Measurements from ENCODE around the gene ANKS3. TPM values are rescaled to one million over a fixed set of nuclear protein-coding genes. Genes with fewer than 3 reads are reported as not detected.
A peak's percentile ranks its signal among the peaks of the same experiment; 100 is the strongest.

Gene ANKS3
- total and polyA plus RNA-seq, 4 donors, result 12.6 to 26.3 (median 24.4) TPM

- ATAC-seq (ENCODE audit: insufficient read depth, low FRiP score), result no peak
- no peak for DNase-seq
- H3K27me3 ChIP-seq (ENCODE audit: control insufficient read depth in 3 of 3, insufficient read depth in 3 of 3, low read length in 2 of 3), result no peaks in the 10 kb centered on the region
- H3K9me3 ChIP-seq (ENCODE audit: control insufficient read depth in 4 of 4, insufficient read depth in 3 of 4, low read length in 3 of 4), result no peaks in the 10 kb centered on the region
- no peak overlapping the region for H3K27ac ChIP-seq (ENCODE audit: low read depth in 1 of 2, low read length in 1 of 2)
- no peak for TF ChIP-seq CTCF (IDR thresholded peaks at IDR 0.05; ENCODE audit: control extremely low read depth, extremely low read depth)
- H3K4me3 ChIP-seq, result no peak overlapping the region
- H3K9ac ChIP-seq (ENCODE audit: insufficient read depth in 1 of 2, low read length in 2 of 2), result no peak overlapping the region
- 87 to 89% methylated on average over 6 of the region's 6 CpGs for WGBS, 2 donors
- H3K36me3 ChIP-seq (ENCODE audit: control insufficient read depth in 4 of 4, insufficient read depth in 4 of 4, low read length in 4 of 4), result peaks cover 0 to 37% (median 9%) of the 10 kb centered on the region in 4 donors
- H3K4me1 ChIP-seq (ENCODE audit: control insufficient read depth in 5 of 5, insufficient read depth in 5 of 5, low read length in 5 of 5), result peaks cover 0 to 10% (median 7%) of the 10 kb centered on the region in 5 donors
These were observed 55.5 kb downstream of the ANKS3 start for GRCh38 chr16:4678596-4678995.

GRCh38 chr16:4677994-4678393, 56.1 kb downstream of the ANKS3 start:
- no peak for ATAC-seq (ENCODE audit: insufficient read depth, low FRiP score)
- DNase-seq, result no peak
- no peaks in the 10 kb centered on the region for H3K9me3 ChIP-seq (ENCODE audit: control insufficient read depth in 4 of 4, insufficient read depth in 3 of 4, low read length in 3 of 4)
- WGBS, 2 donors, result 93 to 94% methylated on average over 9 of the region's 9 CpGs
- H3K36me3 ChIP-seq (ENCODE audit: control insufficient read depth in 4 of 4, insufficient read depth in 4 of 4, low read length in 4 of 4), result peaks cover 0 to 38% (median 7%) of the 10 kb centered on the region in 4 donors
- no peak overlapping the region for H3K9ac ChIP-seq (ENCODE audit: insufficient read depth in 1 of 2, low read length in 2 of 2)
- H3K4me1 ChIP-seq (ENCODE audit: control insufficient read depth in 5 of 5, insufficient read depth in 5 of 5, low read length in 5 of 5), result peaks cover 0 to 10% (median 7%) of the 10 kb centered on the region in 5 donors
- no peaks in the 10 kb centered on the region for H3K27me3 ChIP-seq (ENCODE audit: control insufficient read depth in 3 of 3, insufficient read depth in 3 of 3, low read length in 2 of 3)
- no peak for TF ChIP-seq CTCF (IDR thresholded peaks at IDR 0.05; ENCODE audit: control extremely low read depth, extremely low read depth)
- H3K4me3 ChIP-seq, result no peak overlapping the region
- peak overlapping the region in 1 of 2 donors; percentile 21 for H3K27ac ChIP-seq (ENCODE audit: low read depth in 1 of 2, low read length in 1 of 2)

GRCh38 chr16:4677390-4677789, 56.7 kb downstream of the ANKS3 start:
- no peak for TF ChIP-seq CTCF (IDR thresholded peaks at IDR 0.05; ENCODE audit: control extremely low read depth, extremely low read depth)
- ATAC-seq (ENCODE audit: insufficient read depth, low FRiP score), result no peak
- H3K4me3 ChIP-seq, result no peak overlapping the region
- no peak for DNase-seq
- H3K27ac ChIP-seq (ENCODE audit: low read depth in 1 of 2, low read length in 1 of 2), result peak overlapping the region in 1 of 2 donors; percentile 80
- peaks cover 0 to 32% (median 7%) of the 10 kb centered on the region in 4 donors for H3K36me3 ChIP-seq (ENCODE audit: control insufficient read depth in 4 of 4, insufficient read depth in 4 of 4, low read length in 4 of 4)
- 72 to 88% methylated on average over 17 of the region's 17 CpGs for WGBS, 2 donors
- no peaks in the 10 kb centered on the region for H3K9me3 ChIP-seq (ENCODE audit: control insufficient read depth in 4 of 4, insufficient read depth in 3 of 4, low read length in 3 of 4)
- peaks cover 0 to 10% (median 5%) of the 10 kb centered on the region in 5 donors for H3K4me1 ChIP-seq (ENCODE audit: control insufficient read depth in 5 of 5, insufficient read depth in 5 of 5, low read length in 5 of 5)
- no peaks in the 10 kb centered on the region for H3K27me3 ChIP-seq (ENCODE audit: control insufficient read depth in 3 of 3, insufficient read depth in 3 of 3, low read length in 2 of 3)
- H3K9ac ChIP-seq (ENCODE audit: insufficient read depth in 1 of 2, low read length in 2 of 2), result no peak overlapping the region

- 75 to 86% methylated on average over 11 of the region's 11 CpGs for WGBS, 2 donors
- Histone ChIP-seq H3K27me3 (ENCODE audit: control insufficient read depth in 3 of 3, insufficient read depth in 3 of 3, low read length in 2 of 3) (no peaks in the 10 kb centered on the region), H3K9ac (ENCODE audit: insufficient read depth in 1 of 2, low read length in 2 of 2) (no peak overlapping the region), H3K27ac (ENCODE audit: low read depth in 1 of 2, low read length in 1 of 2) (peak overlapping the region in 1 of 2 donors; percentile 80), H3K36me3 (ENCODE audit: control insufficient read depth in 4 of 4, insufficient read depth in 4 of 4, low read length in 4 of 4) (peaks cover 0 to 27% (median 6%) of the 10 kb centered on the region in 4 donors), H3K4me3 (no peak overlapping the region), H3K4me1 (ENCODE audit: control insufficient read depth in 5 of 5, insufficient read depth in 5 of 5, low read length in 5 of 5) (peaks cover 0 to 10% (median 5%) of the 10 kb centered on the region in 5 donors), H3K9me3 (ENCODE audit: control insufficient read depth in 4 of 4, insufficient read depth in 3 of 4, low read length in 3 of 4) (no peaks in the 10 kb centered on the region)
- no peak for ATAC-seq (ENCODE audit: insufficient read depth, low FRiP score)
- DNase-seq, result no peak
- no peak for TF ChIP-seq CTCF (IDR thresholded peaks at IDR 0.05; ENCODE audit: control extremely low read depth, extremely low read depth)
These were observed 57.2 kb downstream of the ANKS3 start for GRCh38 chr16:4676831-4677230.

Measured in lung (tissue), 12 donors.